22Rv1 (cell line): Measurements from ENCODE around the gene ZNF326.

Source experiments
- CTCF ChIP-seq: fragments of 450-650 bp; IDR thresholded peaks from 2 replicates; pipeline ENCODE4 v1.5.1; 2017; ENCODE audit warnings: mild to moderate bottlenecking
- ZFX ChIP-seq: fragments of 450-650 bp; IDR thresholded peaks from 2 replicates; pipeline ENCODE4 v1.6.1; 2017; ENCODE audit warnings: antibody characterized with exemption, borderline replicate concordance

- TF ChIP-seq CTCF (no peak), ZFX (no peak)
Observed at GRCh38 chr1:89954401-89954800, 40.5 kb upstream of the ZNF326 start.
